Activated CD4-positive, alpha-beta T cell treated with anti-CD3 and anti-CD28 coated beads for 24 hours (primary cell): ENCODE measurements around the gene MZT2A.
"Not testable (repeated sequence)": the region's sequence is repeated elsewhere in the genome, so short reads cannot be mapped to it uniquely, and the experiment has no call there.

Experiments used
- DNase-seq, 2 donors: peaks; one replicate each; pipeline ENCODE4 v3.0.0-alpha.2; 2020; ENCODE audit warnings: low read depth in 2 of 2

MZT2A gene

GRCh38 chr2:131454914-131455313, 37.3 kb downstream of the MZT2A start:
- not testable (repeated sequence) for DNase-seq

- not testable (repeated sequence) for DNase-seq
These were observed 40.8 kb downstream of the MZT2A start for GRCh38 chr2:131451265-131451949.

GRCh38 chr2:131447981-131448380, 44.2 kb downstream of the MZT2A start:
- DNase-seq: not testable (repeated sequence)

- no peak for DNase-seq
These were observed 46.3 kb downstream of the MZT2A start for GRCh38 chr2:131445896-131446295.

- DNase-seq: not testable (repeated sequence)
These were observed 46.7 kb downstream of the MZT2A start for GRCh38 chr2:131445515-131445797.

GRCh38 chr2:131444736-131445514, 47.3 kb downstream of the MZT2A start:
- DNase-seq: not testable (repeated sequence)

GRCh38 chr2:131440742-131441468, 51.3 kb downstream of the MZT2A start:
- DNase-seq: not testable (repeated sequence)
